IPS-11a (cell line): Measurements from ENCODE around the gene OGA.
"Not testable (repeated sequence)": the region's sequence is repeated elsewhere in the genome, so short reads cannot be mapped to it uniquely, and the experiment has no call there.

Experiments
- H3K4me3 ChIP-seq: one replicate; pipeline ENCODE4 v1.5.1; 2013; ENCODE audit warnings: low read depth, low read length, control low read depth

Gene OGA

DNA sequence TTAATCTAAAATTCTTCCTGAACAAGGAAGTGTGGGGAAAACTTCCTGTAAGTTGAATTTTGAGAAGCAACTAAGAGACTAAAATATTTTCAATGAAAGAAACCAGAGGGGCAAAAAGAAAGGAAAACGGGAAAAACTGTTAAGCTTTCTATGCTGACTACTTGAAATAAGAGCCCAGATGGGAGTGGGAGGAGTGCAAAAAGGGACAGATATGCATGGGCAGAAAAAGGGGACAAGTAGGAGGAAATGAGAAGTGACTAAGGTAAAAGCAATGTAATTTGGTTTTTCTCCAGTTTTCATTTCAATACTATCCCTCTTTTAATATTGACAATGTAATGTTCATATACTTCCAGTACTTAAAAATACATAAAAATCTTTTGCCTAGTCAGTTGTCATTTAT is 11.1 kb downstream of the OGA start:
- H3K4me3 ChIP-seq = no peak overlapping the region

DNA sequence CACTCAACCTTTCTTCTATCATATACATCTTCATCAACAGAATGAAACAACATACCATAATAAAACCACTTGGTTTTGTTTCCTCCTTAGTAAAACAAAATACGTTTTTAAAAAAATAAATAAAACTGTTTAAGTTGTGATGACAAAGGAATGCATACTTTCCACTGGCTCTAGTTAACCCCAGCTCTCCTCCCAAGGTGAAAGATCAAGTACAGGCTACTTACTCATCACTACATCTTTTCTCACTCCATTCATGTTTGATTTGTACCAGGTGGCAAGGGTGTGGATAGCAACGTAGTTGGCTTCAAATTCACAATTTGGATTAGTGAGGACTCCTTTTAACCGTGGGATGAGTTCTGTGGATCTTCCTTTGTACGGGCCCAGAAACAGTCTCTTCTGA is 14.7 kb downstream of the OGA start:
- no peak overlapping the region for H3K4me3 ChIP-seq

DNA sequence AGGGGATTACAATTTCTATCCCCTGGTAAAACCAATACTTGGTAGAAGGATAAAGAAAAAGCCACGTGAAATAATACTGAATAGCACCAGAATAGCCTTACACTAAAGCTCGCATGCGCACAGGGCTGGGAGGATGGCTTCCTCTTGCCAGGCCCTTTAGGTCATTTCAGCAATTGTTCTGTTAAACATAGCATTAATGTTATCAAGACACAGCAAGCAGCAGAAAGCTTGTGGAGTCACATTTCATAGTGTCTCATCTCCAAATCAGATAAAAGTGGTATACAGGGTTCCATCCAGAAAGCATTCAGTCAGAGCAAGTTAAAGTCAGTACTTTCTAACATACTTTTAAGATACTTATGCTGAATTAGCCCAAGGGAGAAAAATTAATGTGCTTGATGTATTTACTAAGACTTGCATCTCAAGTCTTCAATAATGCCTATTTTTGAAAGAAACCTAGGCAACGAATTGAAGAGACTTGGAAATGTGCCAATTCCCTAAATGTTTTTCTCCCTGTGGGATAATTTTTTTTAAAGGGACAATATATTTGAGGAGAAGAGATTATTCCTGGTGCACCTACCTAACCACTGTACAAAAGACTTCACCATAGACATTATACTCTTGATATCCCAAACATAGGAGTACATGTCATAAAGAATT is 20.7 kb downstream of the OGA start:
- H3K4me3 ChIP-seq = no peak overlapping the region

DNA sequence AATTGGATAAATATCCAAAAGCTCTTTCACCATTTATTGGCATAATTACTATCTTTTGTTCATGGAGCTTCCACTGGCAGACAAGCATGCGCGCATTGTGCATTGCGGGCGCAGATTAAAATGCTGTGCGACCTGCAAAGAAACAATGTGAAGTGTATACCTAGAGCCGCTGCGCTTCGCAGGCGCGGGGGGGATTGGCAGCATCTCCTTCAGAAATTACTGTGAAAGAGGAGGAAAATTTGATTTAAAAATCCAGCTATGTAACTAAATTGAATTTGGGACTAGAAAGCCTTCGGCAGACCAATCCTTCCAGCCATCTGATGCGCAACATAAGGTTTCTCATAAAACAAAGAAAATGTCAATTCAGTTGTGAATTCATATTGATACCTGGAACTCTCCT is 24.7 kb downstream of the OGA start:
- H3K4me3 ChIP-seq = no peak overlapping the region

GRCh38 chr10:101789686-101790085 is 28.6 kb downstream of the OGA start:
- no peak overlapping the region for H3K4me3 ChIP-seq

- H3K4me3 ChIP-seq = not testable (repeated sequence)
These were observed 29.0 kb downstream of the OGA start for GRCh38 chr10:101789231-101789630.

DNA sequence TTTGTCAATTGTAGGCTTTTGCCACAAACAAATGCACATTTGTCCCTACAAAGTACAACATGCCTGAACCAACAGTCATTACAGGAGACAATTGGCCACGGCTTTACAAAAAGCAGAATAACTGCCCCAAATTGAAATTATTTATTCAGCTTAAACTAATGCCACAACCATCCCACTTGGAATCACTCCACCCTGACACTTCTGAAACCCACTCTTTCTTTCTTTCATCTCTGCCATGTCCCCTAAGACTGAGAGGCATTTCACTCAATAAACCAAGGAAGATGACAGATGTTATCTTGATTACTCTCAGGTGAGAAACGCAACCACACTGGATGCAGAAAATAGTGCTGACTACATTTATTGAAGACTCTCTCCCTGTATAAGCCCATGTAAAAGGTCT is 32.4 kb downstream of the OGA start:
- H3K4me3 ChIP-seq = no peak overlapping the region

GRCh38 chr10:101784558-101784957 is 33.7 kb downstream of the OGA start:
- H3K4me3 ChIP-seq = no peak overlapping the region

DNA sequence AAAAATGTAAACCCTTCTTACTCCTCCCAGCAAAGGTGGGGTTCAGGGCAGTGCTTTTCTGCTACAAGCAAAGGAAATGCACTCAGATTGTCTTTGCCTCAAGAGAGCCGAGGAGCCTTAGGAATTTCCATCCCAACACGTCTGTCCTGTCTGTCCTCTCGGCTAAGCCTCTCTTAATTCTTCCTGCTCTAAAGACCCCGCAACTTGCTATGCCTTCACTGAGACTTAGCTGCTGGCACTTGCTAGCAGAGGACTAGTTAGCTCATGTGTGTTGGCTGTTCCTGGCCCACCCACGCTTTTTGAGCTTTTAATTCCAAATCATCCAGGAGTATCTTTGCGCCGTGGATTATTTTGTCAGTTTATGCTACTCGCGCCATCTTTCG is 34.5 kb downstream of the OGA start:
- peak overlapping the region; percentile 95 for H3K4me3 ChIP-seq

DNA sequence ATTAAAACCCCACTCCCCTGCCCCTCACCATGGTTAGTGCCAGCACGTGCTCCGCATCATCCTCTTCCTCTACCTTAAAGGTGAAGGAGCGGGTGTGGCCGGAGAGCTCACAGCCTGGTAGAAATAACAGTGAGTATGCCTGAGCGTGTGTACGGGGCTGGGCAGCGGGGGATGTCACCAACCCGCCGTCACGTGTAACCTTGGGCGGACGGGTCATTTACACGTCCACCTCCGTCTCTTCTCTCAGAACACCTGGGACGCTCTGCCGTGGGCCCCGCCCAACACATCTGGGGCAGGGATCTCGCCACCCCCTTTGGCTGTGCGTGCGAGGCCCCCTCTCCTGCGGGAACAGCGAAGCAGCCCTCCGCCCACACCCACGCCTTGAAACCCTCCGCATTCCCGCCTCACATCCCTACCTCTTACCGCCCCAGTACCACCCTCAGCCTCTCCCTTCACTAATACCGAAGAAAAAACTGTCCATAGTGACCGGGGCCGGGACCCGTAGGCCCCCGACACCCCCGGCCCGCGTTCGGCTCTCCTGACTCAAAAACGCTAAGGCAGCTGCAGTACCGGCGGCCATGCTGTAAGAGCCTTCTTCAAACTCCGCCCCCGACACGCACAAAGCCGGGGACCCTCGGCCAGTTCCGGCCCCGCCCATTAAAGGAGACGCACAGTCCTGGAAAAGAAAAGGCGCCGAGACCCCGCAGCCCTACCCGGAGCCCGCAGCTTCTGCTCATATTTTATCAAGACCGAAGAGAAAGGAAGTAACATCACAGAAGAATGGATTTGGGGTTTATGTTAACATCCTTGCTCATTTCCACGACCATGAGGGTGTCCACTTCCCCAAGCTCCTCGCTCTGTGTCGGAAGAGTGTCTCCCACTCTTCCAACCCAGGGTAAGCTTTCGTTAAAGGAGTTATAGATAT is 35.2 kb downstream of the OGA start, which contains the start of gene NPM3:
Gene NPM3 (minus strand): TSS at position 636 of the 925 bp plus-strand sequence. CDS start 56 bp downstream, at position 580.
- peak within 1 kb of the TSS; percentile 95 for H3K4me3 ChIP-seq

- peak overlapping the region; percentile 95 for H3K4me3 ChIP-seq
These were observed 36.0 kb downstream of the OGA start for GRCh38 chr10:101781984-101782810.

GRCh38 chr10:101781655-101781983 is 36.6 kb downstream of the OGA start:
- H3K4me3 ChIP-seq = no peak overlapping the region

GRCh38 chr10:101780818-101781654 is 37.2 kb downstream of the OGA start:
- H3K4me3 ChIP-seq = no peak overlapping the region

GRCh38 chr10:101780187-101780817 is 37.9 kb downstream of the OGA start:
- no peak overlapping the region for H3K4me3 ChIP-seq

DNA sequence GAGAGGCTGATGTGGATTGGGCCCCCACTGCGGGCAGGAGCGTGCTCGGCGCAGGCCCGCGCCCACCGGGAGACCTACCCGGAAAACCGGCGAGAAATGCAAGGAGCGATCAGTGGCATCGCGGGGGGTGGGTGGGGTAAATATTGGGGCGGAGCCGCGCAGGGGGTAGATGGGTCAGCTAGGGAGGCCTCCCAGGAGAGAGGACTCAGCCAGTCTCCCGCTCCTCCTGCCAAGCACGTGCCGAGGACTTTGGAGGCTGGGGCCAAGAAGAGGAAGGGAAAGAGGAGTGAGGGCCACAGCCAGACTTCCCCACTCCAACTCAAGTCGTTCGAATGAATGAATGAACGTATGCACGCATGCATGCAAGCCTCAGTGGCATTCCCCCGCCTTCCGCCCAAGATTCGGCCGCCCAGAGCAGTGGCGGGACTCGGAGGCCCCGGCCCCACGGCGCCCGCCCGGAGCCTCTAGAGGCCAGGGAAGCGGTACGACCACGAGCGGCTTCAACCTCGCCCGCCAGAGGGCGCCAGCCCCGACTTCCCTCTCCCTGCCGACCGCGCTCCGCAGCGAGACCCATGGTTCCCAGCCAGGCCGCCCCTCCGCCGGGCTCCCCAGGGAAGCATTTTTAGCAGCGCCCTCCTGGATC is 38.6 kb downstream of the OGA start:
- H3K4me3 ChIP-seq = peak overlapping the region; percentile 40

GRCh38 chr10:101778781-101779543 is 39.3 kb downstream of the OGA start:
- peak overlapping the region; percentile 40 for H3K4me3 ChIP-seq

GRCh38 chr10:101778151-101778780 is 40.0 kb downstream of the OGA start:
- H3K4me3 ChIP-seq = peak overlapping the region; percentile 40

- no peak overlapping the region for H3K4me3 ChIP-seq
These were observed 40.6 kb downstream of the OGA start for GRCh38 chr10:101777619-101778145.
